Calu3 (cell line): Measurements from ENCODE around the gene IL25. TPM values are rescaled to one million over a fixed set of nuclear protein-coding genes. Genes with fewer than 3 reads are reported as not detected.
"Not testable (repeated sequence)": the region's sequence is repeated elsewhere in the genome, so short reads cannot be mapped to it uniquely, and the experiment has no call there.

Experiments
- BruUV-seq: library from RNA; stranded (reverse); fragments of 400-500 nt; replicated peaks from 2 replicates; lab custom pipeline; 2021; lab: Mats Ljungman, UMichigan
- CTCF ChIA-PET: fragments of 300-600 bp; sonication (Branson Sonifier 250); formaldehyde crosslinking; loops from one replicate; lab custom pipeline; 2022; ENCODE audit warnings: antibody characterized with exemption; lab: Charles Lee
- DNase-seq: peaks from one replicate; pipeline ENCODE4 v3.0.0; 2022
- H3K27ac Mint-ChIP-seq: one replicate; pipeline ENCODE4 v1.8.0; 2022; ENCODE audit warnings: mixed read lengths; ENCODE audit not compliant: unreplicated experiment
- H3K27me3 Mint-ChIP-seq: one replicate; pipeline ENCODE4 v1.8.0; 2022; ENCODE audit warnings: mixed read lengths; ENCODE audit not compliant: unreplicated experiment
- H3K36me3 Mint-ChIP-seq: one replicate; pipeline ENCODE4 v1.8.0; 2022; ENCODE audit warnings: mild to moderate bottlenecking, moderate library complexity, mixed read lengths; ENCODE audit not compliant: insufficient read depth, unreplicated experiment
- H3K4me1 Mint-ChIP-seq: one replicate; pipeline ENCODE4 v1.8.0; 2022; ENCODE audit warnings: mild to moderate bottlenecking, low read depth, mixed read lengths; ENCODE audit not compliant: unreplicated experiment
- H3K4me3 Mint-ChIP-seq: one replicate; pipeline ENCODE4 v1.8.0; 2022; ENCODE audit warnings: mild to moderate bottlenecking, low read depth, moderate library complexity, mixed read lengths; ENCODE audit not compliant: unreplicated experiment
- H3K9me3 Mint-ChIP-seq: one replicate; pipeline ENCODE4 v1.8.0; 2022; ENCODE audit warnings: low read depth, mixed read lengths; ENCODE audit not compliant: unreplicated experiment
- CTCF ChIP-seq: fragments of 200-600 bp; IDR thresholded peaks from one replicate; pipeline ENCODE4 v1.8.0; 2022; ENCODE audit warnings: antibody characterized with exemption; ENCODE audit not compliant: unreplicated experiment
- intact Hi-C: fragments of 100-400 bp; cut with micrococcal nuclease; formaldehyde crosslinking; loops from one replicate; pipeline ENCODE4 v1.10.0; 2022; ENCODE audit not compliant: unreplicated experiment
- total RNA-seq: library from RNA; stranded (reverse); gene quantifications from 2 replicates; pipeline ENCODE4 v1.2.3, GENCODE V29; 2022

Gene IL25
- total RNA-seq, 1 experiment from 2014 or later, result not detected

- CTCF ChIA-PET, result no interaction called here
- H3K27me3 Mint-ChIP-seq, result peaks cover 100% of the 10 kb centered on the region
Measured at GRCh38 chr14:23386999-23387398, 14.4 kb downstream of the IL25 start.

GRCh38 chr14:23387916-23388882 is 15.6 kb downstream of the IL25 start:
- CTCF ChIA-PET, result no interaction called here
- no peak overlapping the region for H3K4me3 Mint-ChIP-seq
- intact Hi-C loops, result no loop called here
- TF ChIP-seq CTCF, result no peak
- no peak overlapping the region for H3K27ac Mint-ChIP-seq
- H3K9me3 Mint-ChIP-seq, result no peaks in the 10 kb centered on the region
- DNase-seq, result no peak
- H3K4me1 Mint-ChIP-seq, result no peaks in the 10 kb centered on the region
- peaks cover 100% of the 10 kb centered on the region for H3K27me3 Mint-ChIP-seq
- no peaks in the 10 kb centered on the region for H3K36me3 Mint-ChIP-seq
- BruUV-seq, result no TSS peak

More at GRCh38 chr14:23386999-23387398, 14.4 kb downstream of the IL25 start:
- BruUV-seq, result no TSS peak
- Mint-ChIP-seq H3K4me1 (no peaks in the 10 kb centered on the region), H3K4me3 (no peak overlapping the region), H3K27ac (no peak overlapping the region), H3K36me3 (no peaks in the 10 kb centered on the region), H3K9me3 (no peaks in the 10 kb centered on the region)
- no peak for TF ChIP-seq CTCF
- intact Hi-C loops, result no loop called here
- DNase-seq, result no peak

GRCh38 chr14:23388996-23389395 is 16.4 kb downstream of the IL25 start:
- H3K27ac Mint-ChIP-seq, result no peak overlapping the region
- TF ChIP-seq CTCF, result no peak
- no peaks in the 10 kb centered on the region for H3K4me1 Mint-ChIP-seq
- H3K27me3 Mint-ChIP-seq, result peaks cover 100% of the 10 kb centered on the region
- CTCF ChIA-PET, result no interaction called here
- no peak overlapping the region for H3K4me3 Mint-ChIP-seq
- no peaks in the 10 kb centered on the region for H3K36me3 Mint-ChIP-seq
- DNase-seq, result no peak
- no TSS peak for BruUV-seq
- H3K9me3 Mint-ChIP-seq, result no peaks in the 10 kb centered on the region
- intact Hi-C loops, result no loop called here

GRCh38 chr14:23389396-23389795 is 16.8 kb downstream of the IL25 start:
- peaks cover 99% of the 10 kb centered on the region for H3K27me3 Mint-ChIP-seq

GRCh38 chr14:23389871-23390270 is 17.3 kb downstream of the IL25 start:
- H3K4me1 Mint-ChIP-seq, CTCF ChIA-PET, H3K36me3 Mint-ChIP-seq, intact Hi-C loops, H3K9me3 Mint-ChIP-seq, H3K27ac Mint-ChIP-seq, BruUV-seq, DNase-seq, H3K4me3 Mint-ChIP-seq: not testable (repeated sequence)
- peaks cover 94% of the 10 kb centered on the region for H3K27me3 Mint-ChIP-seq

More at GRCh38 chr14:23389396-23389795, 16.8 kb downstream of the IL25 start:
- TF ChIP-seq CTCF, result no peak
- Mint-ChIP-seq H3K4me3 (no peak overlapping the region), H3K4me1 (no peaks in the 10 kb centered on the region), H3K27ac (no peak overlapping the region), H3K36me3 (no peaks in the 10 kb centered on the region), H3K9me3 (no peaks in the 10 kb centered on the region)
- BruUV-seq, result no TSS peak
- DNase-seq, result no peak
- CTCF ChIA-PET, result no interaction called here
- intact Hi-C loops, result no loop called here
